SK-N-SH (cell line): Measurements from ENCODE around the gene ANKEF1. TPM values are rescaled to one million over a fixed set of nuclear protein-coding genes. Genes with fewer than 3 reads are reported as not detected.

ENCODE experiments used
- CTCF ChIA-PET: fragments of 300-600, 350-600 bp; formaldehyde crosslinking; extraction: SDS; loops from one replicate; lab custom pipeline; 2021; lab: Yijun Ruan, JAX
- POLR2A ChIA-PET: fragments of 350-600 bp; sonication (Branson Sonifier 250); formaldehyde crosslinking; extraction: SDS; loops from one replicate; lab custom pipeline; 2020; ENCODE audit warnings: antibody characterized with exemption, inconsistent platforms; lab: Yijun Ruan, JAX
- DNase-seq: peaks from one replicate; pipeline ENCODE4 v3.0.0; 2012
- H2AFZ ChIP-seq: fragments of 200-600 bp; sonication (generic); 2 replicates; pipeline ENCODE4 v1.8.1; 2016; ENCODE audit warnings: antibody characterized with exemption, mild to moderate bottlenecking, low read depth
- H3F3A ChIP-seq: fragments of 200-600 bp; sonication (generic); replicated peaks from 2 replicates; pipeline ENCODE3; 2016; ENCODE audit warnings: antibody characterized with exemption, mild to moderate bottlenecking; ENCODE audit not compliant: insufficient read depth
- H3K27ac ChIP-seq, 2 experiments: fragments of 200-500 bp in 1 of 2; fragments of 200-600 bp in 1 of 2; sonication (Bioruptor generic) in 1 of 2; sonication (generic), shearing (Covaris generic) in 1 of 2; 2 replicates each; pipeline versions ENCODE4 v1.5.1 to v1.6.1; 2014 to 2016; ENCODE audit warnings: low read depth in 2 of 2, inconsistent platforms in 1 of 2, low read length in 1 of 2, mild to moderate bottlenecking in 1 of 2, mixed read lengths in 1 of 2
- H3K27me3 ChIP-seq: fragments of 200-600 bp; sonication (generic), shearing (Covaris generic); 2 replicates; pipeline ENCODE4 v1.6.1; 2016; ENCODE audit warnings: mixed run types; ENCODE audit not compliant: insufficient read depth
- H3K36me3 ChIP-seq, 2 experiments: fragments of 200-500 bp in 1 of 2; fragments of 200-600 bp in 1 of 2; sonication (Bioruptor generic) in 1 of 2; sonication (generic) in 1 of 2; replicated peaks in 1 of 2; 2 replicates each; pipeline versions ENCODE3 to v1.5.1; 2014 to 2016; ENCODE audit warnings: low read length in 1 of 2, mild to moderate bottlenecking in 1 of 2; ENCODE audit not compliant: insufficient read depth in 2 of 2, control insufficient read depth in 1 of 2
- H3K4me1 ChIP-seq, 2 experiments: fragments of 200-500 bp in 1 of 2; fragments of 200-600 bp in 1 of 2; sonication (Bioruptor generic) in 1 of 2; sonication (generic), shearing (Covaris generic) in 1 of 2; 2 replicates each; pipeline versions ENCODE4 v1.5.1 to v1.6.1; 2014 to 2016; ENCODE audit warnings: low read depth in 1 of 2, low read length in 1 of 2, mixed run types in 1 of 2; ENCODE audit not compliant: insufficient read depth in 2 of 2, control insufficient read depth in 1 of 2
- H3K4me2 ChIP-seq: fragments of 200-600 bp; sonication (generic), shearing (Covaris generic); 2 replicates; pipeline ENCODE4 v1.6.1; 2017; ENCODE audit warnings: mixed run types
- H3K4me3 ChIP-seq, 2 experiments: fragments of 200-500 bp in 1 of 2; fragments of 200-600 bp in 1 of 2; sonication (Bioruptor generic) in 1 of 2; sonication (generic), shearing (Covaris generic) in 1 of 2; 2 replicates each; pipeline versions ENCODE4 v1.5.1 to v1.8.1; 2014 to 2016; ENCODE audit warnings: low read depth in 2 of 2, inconsistent platforms in 1 of 2, low read length in 1 of 2, mild to moderate bottlenecking in 1 of 2, mixed read lengths in 1 of 2, moderate library complexity in 1 of 2
- H3K79me2 ChIP-seq: fragments of 200-600 bp; sonication (generic); 2 replicates; pipeline ENCODE4 v1.8.1; 2017; ENCODE audit warnings: mild to moderate bottlenecking; ENCODE audit not compliant: insufficient read depth
- H3K9ac ChIP-seq: fragments of 200-600 bp; sonication (generic); 2 replicates; pipeline ENCODE4 v1.6.1; 2017; ENCODE audit warnings: mixed run types
- H3K9me2 ChIP-seq: fragments of 200-600 bp; sonication (generic); 2 replicates; pipeline ENCODE4 v1.6.1; 2017; ENCODE audit warnings: mixed run types
- H3K9me3 ChIP-seq: fragments of 200-600 bp; sonication (generic); 2 replicates; pipeline ENCODE4 v1.6.1; 2017; ENCODE audit warnings: mixed run types, mild to moderate bottlenecking, moderate library complexity
- H4K20me1 ChIP-seq: fragments of 200-600 bp; sonication (generic); 2 replicates; pipeline ENCODE4 v1.6.1; 2017; ENCODE audit warnings: mild to moderate bottlenecking, mixed run types; ENCODE audit not compliant: insufficient read depth
- ELF1 ChIP-seq: IDR thresholded peaks from 2 replicates; pipeline ENCODE4 v1.4.0; 2012
- EZH2phosphoT487 ChIP-seq: fragments of 200-600 bp; sonication (generic); IDR thresholded peaks from 2 replicates; pipeline ENCODE4 v1.6.1; 2017; ENCODE audit warnings: low read depth, mixed run types, mild to moderate bottlenecking, antibody characterized with exemption, moderate library complexity, borderline replicate concordance
- FOSL2 ChIP-seq: IDR thresholded peaks from 2 replicates; pipeline ENCODE4 v1.4.0; 2012; ENCODE audit warnings: low read depth, mild to moderate bottlenecking, moderate library complexity, borderline replicate concordance
- FOXM1 ChIP-seq: IDR thresholded peaks from 2 replicates; pipeline ENCODE4 v1.4.0; 2012; ENCODE audit warnings: low read depth, mild to moderate bottlenecking
- GABPA ChIP-seq: IDR thresholded peaks from 2 replicates; pipeline ENCODE4 v1.4.0; 2012; ENCODE audit warnings: low read depth, mild to moderate bottlenecking
- GATA2 ChIP-seq: sonication (generic); formaldehyde crosslinking; IDR thresholded peaks from 2 replicates; pipeline ENCODE4 v1.5.0; 2020; ENCODE audit warnings: mild to moderate bottlenecking, missing genetic modification reagents
- IRF3 ChIP-seq: fragments of 150-350 bp; IDR thresholded peaks from 2 replicates; pipeline ENCODE4 v1.6.1; 2016; ENCODE audit warnings: mild to moderate bottlenecking, low read depth, low read length
- JUND ChIP-seq: IDR thresholded peaks from 2 replicates; pipeline ENCODE4 v1.4.0; 2012
- MEF2A ChIP-seq: IDR thresholded peaks from 2 replicates; pipeline ENCODE4 v1.4.0; 2012; ENCODE audit warnings: low read depth, borderline replicate concordance
- MXI1 ChIP-seq: IDR thresholded peaks from 2 replicates; pipeline ENCODE4 v1.6.1; 2012; ENCODE audit warnings: mild to moderate bottlenecking, low read depth, low read length, improper control_type of control experiment
- NFIC ChIP-seq: IDR thresholded peaks from 2 replicates; pipeline ENCODE4 v1.4.0; 2012; ENCODE audit warnings: borderline replicate concordance
- RAD21 ChIP-seq: IDR thresholded peaks from 2 replicates; pipeline ENCODE4 v1.6.1; 2012; ENCODE audit warnings: mild to moderate bottlenecking, low read length
- RFX5 ChIP-seq: IDR thresholded peaks from 2 replicates; pipeline ENCODE4 v1.6.1; 2012; ENCODE audit warnings: mild to moderate bottlenecking, improper control_type of control experiment, low read length
- RXRA ChIP-seq: IDR thresholded peaks from 2 replicates; pipeline ENCODE4 v1.4.0; 2012; ENCODE audit warnings: low read depth, mild to moderate bottlenecking, borderline replicate concordance
- SIN3A ChIP-seq: IDR thresholded peaks from 2 replicates; pipeline ENCODE4 v1.6.1; 2012; ENCODE audit warnings: low read depth, mild to moderate bottlenecking, low read length, moderate library complexity, borderline replicate concordance
- SMC3 ChIP-seq: IDR thresholded peaks from 2 replicates; pipeline ENCODE4 v1.6.1; 2012; ENCODE audit warnings: low read depth, low read length, improper control_type of control experiment
- polyA plus RNA-seq, 3 experiments: library from polyadenylated mRNA; depleted of rRNA; stranded (reverse); fragments of >200 nt; gene quantifications; 2 replicates each; pipeline ENCODE4 v1.2.3, GENCODE V29; 2012
- TF ChIP-seq, protein P1 (sequence below): fragments of 150-350 bp; IDR thresholded peaks from 2 replicates; pipeline ENCODE4 v1.6.1; 2017; ENCODE audit warnings: antibody characterized with exemption, low read length, low read depth, borderline replicate concordance
- TF ChIP-seq, protein P2 (sequence below): fragments of 200-600 bp; sonication (generic); IDR thresholded peaks from 2 replicates; pipeline ENCODE4 v1.6.1; 2017; ENCODE audit warnings: antibody characterized with exemption, mild to moderate bottlenecking, moderate library complexity
- TF ChIP-seq, protein P3 (sequence below): IDR thresholded peaks from 2 replicates; pipeline ENCODE4 v1.4.0; 2012; ENCODE audit warnings: low read depth, borderline replicate concordance

Gene ANKEF1
- polyA plus RNA-seq, 1 of the 3 experiments (the other 2 are of a cell fraction) = 2.3 TPM

GRCh38 chr20:9994676-9995075 lies 40.1 kb upstream of the ANKEF1 start:
- H3K79me2 ChIP-seq = no peaks in the 10 kb centered on the region
- TF ChIP-seq FOSL2 (no peak), NFIC (no peak), EZH2phosphoT487 (no peak), MEF2A (no peak), GATA2 (CRISPR knock-in tag) (no peak), ELF1 (no peak), RAD21 (no peak), RXRA (no peak), GABPA (no peak), IRF3 (no peak), JUND (no peak), SMC3 (no peak), SIN3A (no peak), MXI1 (no peak), FOXM1 (no peak), RFX5 (no peak)
- TF ChIP-seq, protein P1, sequence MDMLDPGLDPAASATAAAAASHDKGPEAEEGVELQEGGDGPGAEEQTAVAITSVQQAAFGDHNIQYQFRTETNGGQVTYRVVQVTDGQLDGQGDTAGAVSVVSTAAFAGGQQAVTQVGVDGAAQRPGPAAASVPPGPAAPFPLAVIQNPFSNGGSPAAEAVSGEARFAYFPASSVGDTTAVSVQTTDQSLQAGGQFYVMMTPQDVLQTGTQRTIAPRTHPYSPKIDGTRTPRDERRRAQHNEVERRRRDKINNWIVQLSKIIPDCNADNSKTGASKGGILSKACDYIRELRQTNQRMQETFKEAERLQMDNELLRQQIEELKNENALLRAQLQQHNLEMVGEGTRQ = no peak
- TF ChIP-seq, protein P2, sequence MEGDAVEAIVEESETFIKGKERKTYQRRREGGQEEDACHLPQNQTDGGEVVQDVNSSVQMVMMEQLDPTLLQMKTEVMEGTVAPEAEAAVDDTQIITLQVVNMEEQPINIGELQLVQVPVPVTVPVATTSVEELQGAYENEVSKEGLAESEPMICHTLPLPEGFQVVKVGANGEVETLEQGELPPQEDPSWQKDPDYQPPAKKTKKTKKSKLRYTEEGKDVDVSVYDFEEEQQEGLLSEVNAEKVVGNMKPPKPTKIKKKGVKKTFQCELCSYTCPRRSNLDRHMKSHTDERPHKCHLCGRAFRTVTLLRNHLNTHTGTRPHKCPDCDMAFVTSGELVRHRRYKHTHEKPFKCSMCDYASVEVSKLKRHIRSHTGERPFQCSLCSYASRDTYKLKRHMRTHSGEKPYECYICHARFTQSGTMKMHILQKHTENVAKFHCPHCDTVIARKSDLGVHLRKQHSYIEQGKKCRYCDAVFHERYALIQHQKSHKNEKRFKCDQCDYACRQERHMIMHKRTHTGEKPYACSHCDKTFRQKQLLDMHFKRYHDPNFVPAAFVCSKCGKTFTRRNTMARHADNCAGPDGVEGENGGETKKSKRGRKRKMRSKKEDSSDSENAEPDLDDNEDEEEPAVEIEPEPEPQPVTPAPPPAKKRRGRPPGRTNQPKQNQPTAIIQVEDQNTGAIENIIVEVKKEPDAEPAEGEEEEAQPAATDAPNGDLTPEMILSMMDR = no peak
- TF ChIP-seq, protein P3, sequence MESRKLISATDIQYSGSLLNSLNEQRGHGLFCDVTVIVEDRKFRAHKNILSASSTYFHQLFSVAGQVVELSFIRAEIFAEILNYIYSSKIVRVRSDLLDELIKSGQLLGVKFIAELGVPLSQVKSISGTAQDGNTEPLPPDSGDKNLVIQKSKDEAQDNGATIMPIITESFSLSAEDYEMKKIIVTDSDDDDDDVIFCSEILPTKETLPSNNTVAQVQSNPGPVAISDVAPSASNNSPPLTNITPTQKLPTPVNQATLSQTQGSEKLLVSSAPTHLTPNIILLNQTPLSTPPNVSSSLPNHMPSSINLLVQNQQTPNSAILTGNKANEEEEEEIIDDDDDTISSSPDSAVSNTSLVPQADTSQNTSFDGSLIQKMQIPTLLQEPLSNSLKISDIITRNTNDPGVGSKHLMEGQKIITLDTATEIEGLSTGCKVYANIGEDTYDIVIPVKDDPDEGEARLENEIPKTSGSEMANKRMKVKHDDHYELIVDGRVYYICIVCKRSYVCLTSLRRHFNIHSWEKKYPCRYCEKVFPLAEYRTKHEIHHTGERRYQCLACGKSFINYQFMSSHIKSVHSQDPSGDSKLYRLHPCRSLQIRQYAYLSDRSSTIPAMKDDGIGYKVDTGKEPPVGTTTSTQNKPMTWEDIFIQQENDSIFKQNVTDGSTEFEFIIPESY = no peak
- no peak overlapping the region for H3K4me2 ChIP-seq
- POLR2A ChIA-PET = no interaction called here
- no peaks in the 10 kb centered on the region for H4K20me1 ChIP-seq
- CTCF ChIA-PET = interaction anchor here (2.1 kb wide), 1 partner anchor 16 kb away, joined by 7 read pairs; no protein-coding TSS in a partner anchor
- no peaks in the 10 kb centered on the region for H3K4me1 ChIP-seq
- H3F3A ChIP-seq = no peaks in the 10 kb centered on the region
- H3K27me3 ChIP-seq = no peaks in the 10 kb centered on the region
- H2AFZ ChIP-seq = no peak overlapping the region
- no peak overlapping the region for H3K9ac ChIP-seq
- H3K36me3 ChIP-seq = no peaks in the 10 kb centered on the region
- no peak for DNase-seq
- H3K4me3 ChIP-seq = no peak overlapping the region
- H3K27ac ChIP-seq = no peak overlapping the region
- no peaks in the 10 kb centered on the region for H3K9me3 ChIP-seq
- H3K9me2 ChIP-seq = no peaks in the 10 kb centered on the region
